H9 (cell line): Measurements from ENCODE around the gene OTOS. TPM values are rescaled to one million over a fixed set of nuclear protein-coding genes. Genes with fewer than 3 reads are reported as not detected.
A peak's percentile ranks its signal among the peaks of the same experiment; 100 is the strongest.

Source experiments
- DNase-seq: peaks from one replicate; pipeline ENCODE4 v3.0.0-alpha.2; 2017
- H2AFZ ChIP-seq: one replicate; pipeline ENCODE4 v1.6.1; 2013; ENCODE audit warnings: mild to moderate bottlenecking, low read length, control low read depth, moderate library complexity
- H2AK5ac ChIP-seq: 2 replicates; pipeline ENCODE4 v1.6.1; 2013; ENCODE audit warnings: low read length, control low read depth, mixed read lengths; ENCODE audit not compliant: insufficient read length
- H2BK120ac ChIP-seq: one replicate; pipeline ENCODE4 v1.6.1; 2013; ENCODE audit warnings: low read depth, mild to moderate bottlenecking, low read length, control low read depth, inconsistent platforms; ENCODE audit not compliant: poor library complexity, severe bottlenecking
- H2BK12ac ChIP-seq: 2 replicates; pipeline ENCODE4 v1.6.1; 2013; ENCODE audit warnings: low read length, control low read depth, mixed read lengths, low read depth; ENCODE audit not compliant: insufficient read length
- H2BK15ac ChIP-seq: 2 replicates; pipeline ENCODE4 v1.6.1; 2013; ENCODE audit warnings: low read depth, low read length, control low read depth
- H2BK20ac ChIP-seq: one replicate; pipeline ENCODE4 v1.6.1; 2013; ENCODE audit warnings: low read depth, mild to moderate bottlenecking, low read length, control low read depth, inconsistent platforms; ENCODE audit not compliant: poor library complexity, severe bottlenecking
- H2BK5ac ChIP-seq: 2 replicates; pipeline ENCODE4 v1.6.1; 2013; ENCODE audit warnings: low read length, control low read depth, mixed read lengths; ENCODE audit not compliant: insufficient read length
- H3K14ac ChIP-seq: 2 replicates; pipeline ENCODE4 v1.6.1; 2013; ENCODE audit warnings: low read length, control low read depth; ENCODE audit not compliant: insufficient read depth
- H3K18ac ChIP-seq: 2 replicates; pipeline ENCODE4 v1.6.1; 2013; ENCODE audit warnings: low read depth, mild to moderate bottlenecking, mixed read lengths, low read length, control low read depth; ENCODE audit not compliant: insufficient read length
- H3K23ac ChIP-seq: 2 replicates; pipeline ENCODE4 v1.6.1; 2013; ENCODE audit warnings: low read length, control low read depth, mixed read lengths, low read depth; ENCODE audit not compliant: insufficient read length
- H3K23me2 ChIP-seq: 2 replicates; pipeline ENCODE4 v1.6.1; 2013; ENCODE audit warnings: low read depth, mild to moderate bottlenecking, mixed read lengths, low read length, control low read depth; ENCODE audit not compliant: insufficient read length, poor library complexity, severe bottlenecking
- H3K27ac ChIP-seq: 2 replicates; pipeline ENCODE4 v1.5.1; 2013; ENCODE audit warnings: low read length, control low read depth, mixed read lengths, low read depth; ENCODE audit not compliant: insufficient read length
- H3K27me3 ChIP-seq: 2 replicates; pipeline ENCODE4 v1.6.1; 2013; ENCODE audit warnings: low read length, control low read depth, inconsistent platforms; ENCODE audit not compliant: insufficient read depth
- H3K4ac ChIP-seq: 2 replicates; pipeline ENCODE4 v1.6.1; 2013; ENCODE audit warnings: low read depth, mild to moderate bottlenecking, control low read depth, inconsistent platforms, low read length, moderate library complexity
- H3K4me1 ChIP-seq: 2 replicates; pipeline ENCODE4 v1.6.1; 2013; ENCODE audit warnings: low read length, control low read depth, inconsistent platforms; ENCODE audit not compliant: insufficient read depth
- H3K4me2 ChIP-seq: 2 replicates; pipeline ENCODE4 v1.6.1; 2013; ENCODE audit warnings: low read length, control low read depth, mixed read lengths; ENCODE audit not compliant: insufficient read length, insufficient read depth
- H3K56ac ChIP-seq: 2 replicates; pipeline ENCODE4 v1.6.1; 2013; ENCODE audit warnings: low read depth, mild to moderate bottlenecking, mixed read lengths, low read length, control low read depth; ENCODE audit not compliant: insufficient read length
- H3K79me1 ChIP-seq: 2 replicates; pipeline ENCODE4 v1.6.1; 2013; ENCODE audit warnings: low read depth, mild to moderate bottlenecking, moderate library complexity, low read length, control low read depth, inconsistent platforms; ENCODE audit not compliant: insufficient read depth, poor library complexity, severe bottlenecking
- H3K79me2 ChIP-seq: 2 replicates; pipeline ENCODE4 v1.6.1; 2013; ENCODE audit warnings: low read length, control low read depth, inconsistent platforms; ENCODE audit not compliant: insufficient read depth
- H3K9ac ChIP-seq: 2 replicates; pipeline ENCODE4 v1.6.1; 2013; ENCODE audit warnings: low read length, control low read depth, mixed read lengths; ENCODE audit not compliant: insufficient read length; ENCODE audit errors: extremely low read depth
- H3K9me3 ChIP-seq: one replicate; pipeline ENCODE4 v1.6.1; 2013; ENCODE audit warnings: low read depth, low read length, inconsistent platforms; ENCODE audit not compliant: control insufficient read depth
- H3T11ph ChIP-seq: one replicate; pipeline ENCODE4 v1.6.1; 2013; ENCODE audit warnings: mild to moderate bottlenecking, low read length, control low read depth, inconsistent platforms
- H4K20me1 ChIP-seq: one replicate; pipeline ENCODE4 v1.6.1; 2013; ENCODE audit not compliant: control insufficient read depth, insufficient read length, insufficient read depth
- H4K5ac ChIP-seq: 2 replicates; pipeline ENCODE4 v1.6.1; 2013; ENCODE audit warnings: low read depth, mild to moderate bottlenecking, mixed read lengths, low read length, control low read depth; ENCODE audit not compliant: insufficient read length
- H4K8ac ChIP-seq: replicated peaks from 2 replicates; pipeline ENCODE4 v1.6.1; 2013; ENCODE audit warnings: low read length, control low read depth, mixed read lengths, low read depth; ENCODE audit not compliant: insufficient read length
- H4K91ac ChIP-seq: 2 replicates; pipeline ENCODE4 v1.6.1; 2013; ENCODE audit warnings: low read depth, mild to moderate bottlenecking, moderate library complexity, mixed read lengths, low read length, control low read depth; ENCODE audit not compliant: insufficient read length
- H3K27ac Mint-ChIP-seq, 3 experiments: 2 replicates in 2 of 3; 3 replicates in 1 of 3; pipeline ENCODE4 v1.8.0; 2020 to 2021; ENCODE audit warnings: mixed read lengths in 3 of 3, mild to moderate bottlenecking in 1 of 3, moderate library complexity in 1 of 3
- H3K27me3 Mint-ChIP-seq: 2 replicates; pipeline ENCODE4 v1.8.0; 2021; ENCODE audit warnings: low read depth, mild to moderate bottlenecking, moderate library complexity, mixed read lengths
- H3K36me3 Mint-ChIP-seq, 3 experiments: 2 replicates in 2 of 3; 3 replicates in 1 of 3; pipeline ENCODE4 v1.8.0; 2020 to 2021; ENCODE audit warnings: low read depth in 3 of 3, mixed read lengths in 3 of 3; ENCODE audit not compliant: insufficient read depth in 1 of 3
- H3K4me1 Mint-ChIP-seq, 2 experiments: 2 replicates each; pipeline ENCODE4 v1.8.0; 2020; ENCODE audit warnings: mixed read lengths in 2 of 2
- H3K4me3 Mint-ChIP-seq, 2 experiments: 2 replicates in 1 of 2; 3 replicates in 1 of 2; pipeline ENCODE4 v1.8.0; 2020 to 2021; ENCODE audit warnings: mild to moderate bottlenecking in 2 of 2, mixed read lengths in 2 of 2, moderate library complexity in 1 of 2
- H3K9me3 Mint-ChIP-seq, 2 experiments: 2 replicates in 1 of 2; 3 replicates in 1 of 2; pipeline ENCODE4 v1.8.0; 2020; ENCODE audit warnings: mild to moderate bottlenecking in 2 of 2, mixed read lengths in 2 of 2, moderate library complexity in 1 of 2
- CTCF ChIP-seq: fragments of 200-600 bp; sonication (generic); conservative IDR thresholded peaks from 3 replicates; pipeline ENCODE4 v1.8.0; 2021; ENCODE audit warnings: antibody characterized with exemption, mild to moderate bottlenecking
- whole genome bisulfite sequencing: extraction: QIAGEN DNeasy Blood & Tissue Kit; methylation state at CpG from one replicate; pipeline ENCODE4 v1.1.7; 2013; ENCODE audit warnings: missing lambda C conversion rate, low lambda C conversion rate, mixed read lengths; ENCODE audit not compliant: insufficient read length; ENCODE audit errors: extremely low coverage; 5-methylcytosine and 5-hydroxymethylcytosine counted together
- total RNA-seq: library from RNA; stranded (reverse); gene quantifications from 2 replicates; pipeline ENCODE4 v1.2.1, GENCODE V29; 2021

OTOS gene
- total RNA-seq, 1 experiment from 2014 or later: not detected

- Histone ChIP-seq H4K8ac (no peak overlapping the region), H3K56ac (no peak overlapping the region), H4K91ac (no peak overlapping the region), H3K79me2 (no peaks in the 10 kb centered on the region), H3T11ph (no peak overlapping the region), H2BK15ac (no peak overlapping the region), H3K27me3 (no peaks in the 10 kb centered on the region), H3K14ac (no peak overlapping the region), H3K23me2 (no peaks in the 10 kb centered on the region), H2AK5ac (no peak overlapping the region), H4K20me1 (no peaks in the 10 kb centered on the region), H3K79me1 (no peaks in the 10 kb centered on the region), H2AFZ (no peak overlapping the region), H3K4me2 (no peak overlapping the region), H3K18ac (no peak overlapping the region), H4K5ac (no peak overlapping the region), H2BK20ac (no peak overlapping the region), H3K9ac (no peak overlapping the region), H3K23ac (no peak overlapping the region), H2BK12ac (no peak overlapping the region), H3K9me3 (no peaks in the 10 kb centered on the region), H3K4ac (no peak overlapping the region), H3K4me1 (no peaks in the 10 kb centered on the region), H2BK120ac (no peak overlapping the region), H2BK5ac (no peak overlapping the region), H3K27ac (no peak overlapping the region)
- peak; percentile 42; the same call in 2 of the 3 replicates for TF ChIP-seq CTCF
- WGBS: no CpG with 5 or more reads among the region's 3 CpGs
- no peak overlapping the region for H3K4me3 Mint-ChIP-seq
- DNase-seq: peak; percentile 60
- H3K27me3 Mint-ChIP-seq: peaks cover 8% of the 10 kb centered on the region
- no peaks in the 10 kb centered on the region for H3K36me3 Mint-ChIP-seq
- H3K27ac Mint-ChIP-seq: 0 out of 7 replicates have a peak overlapping the region, but pooled peaks of 1 of the 3 experiments have one; percentile 11
- H3K9me3 Mint-ChIP-seq: no peaks in the 10 kb centered on the region
- peaks cover 0 to 8% of the 10 kb centered on the region in 2 experiments; a peak in 1 of 4 replicates for H3K4me1 Mint-ChIP-seq
Observed at GRCh38 chr2:240178564-240178963, 38.1 kb upstream of the OTOS start.
